HepG2 (cell line): ENCODE results near the gene POU3F1. TPM values are rescaled to one million over a fixed set of nuclear protein-coding genes. Genes with fewer than 3 reads are reported as not detected.

Experiments used
- CBX1 ChIP-seq: IDR thresholded peaks from one replicate; pipeline ENCODE4 v1.6.1; 2016; ENCODE audit warnings: antibody characterized with exemption, low read depth
- CHD2 ChIP-seq: IDR thresholded peaks from 2 replicates; pipeline ENCODE4 v1.6.1; 2011; ENCODE audit warnings: low read depth, low read length, improper control_type of control experiment
- GABPB1 ChIP-seq: IDR thresholded peaks from 2 replicates; pipeline ENCODE4 v1.6.1; 2016; ENCODE audit warnings: mild to moderate bottlenecking, missing genetic modification reagents, moderate library complexity, missing compliant biosample characterization
- HMGXB3 ChIP-seq: sonication (generic); formaldehyde crosslinking; IDR thresholded peaks from 2 replicates; pipeline ENCODE4 v1.4.0; 2020; ENCODE audit warnings: missing genetic modification reagents, borderline replicate concordance
- KLF11 ChIP-seq: IDR thresholded peaks from 2 replicates; pipeline ENCODE4 v1.6.1; 2016; ENCODE audit warnings: missing compliant biosample characterization
- MIXL1 ChIP-seq: IDR thresholded peaks from 2 replicates; pipeline ENCODE4 v1.6.1; 2016
- NKX3-1 ChIP-seq: sonication (generic); formaldehyde crosslinking; IDR thresholded peaks from 2 replicates; pipeline ENCODE4 v1.5.0; 2020; ENCODE audit warnings: missing genetic modification reagents
- RARA ChIP-seq: IDR thresholded peaks from 2 replicates; pipeline ENCODE4 v1.6.1; 2016; ENCODE audit warnings: missing genetic modification reagents, missing compliant biosample characterization
- SALL1 ChIP-seq: sonication (generic); formaldehyde crosslinking; IDR thresholded peaks from 2 replicates; pipeline ENCODE4 v1.8.0; 2022; ENCODE audit warnings: mild to moderate bottlenecking, missing genetic modification reagents
- ZEB1 ChIP-seq: IDR thresholded peaks from 2 replicates; pipeline ENCODE4 v1.6.1; 2012; ENCODE audit warnings: mild to moderate bottlenecking, low read depth, inconsistent platforms; ENCODE audit not compliant: insufficient replicate concordance
- ZNF12 ChIP-seq: sonication (generic); formaldehyde crosslinking; IDR thresholded peaks from 2 replicates; pipeline ENCODE4 v1.5.0; 2020; ENCODE audit warnings: missing genetic modification reagents
- ZNF136 ChIP-seq: sonication (generic); formaldehyde crosslinking; IDR thresholded peaks from 2 replicates; pipeline ENCODE4 v1.8.1; 2022; ENCODE audit warnings: low read depth, mild to moderate bottlenecking, moderate library complexity, missing genetic modification reagents
- ZNF280D ChIP-seq: sonication (generic); formaldehyde crosslinking; IDR thresholded peaks from 2 replicates; pipeline ENCODE4 v1.5.1; 2020; ENCODE audit warnings: mild to moderate bottlenecking, missing genetic modification reagents
- ZNF331 ChIP-seq: sonication (generic); formaldehyde crosslinking; IDR thresholded peaks from 2 replicates; pipeline ENCODE4 v1.4.0; 2020; ENCODE audit warnings: missing genetic modification reagents
- ZNF607 ChIP-seq: sonication (generic); formaldehyde crosslinking; IDR thresholded peaks from 2 replicates; pipeline ENCODE4 v1.5.1; 2020; ENCODE audit warnings: missing genetic modification reagents, mild to moderate bottlenecking, borderline replicate concordance
- ZNF672 ChIP-seq: sonication (generic); formaldehyde crosslinking; IDR thresholded peaks from 2 replicates; pipeline ENCODE4 v1.8.1; 2022; ENCODE audit warnings: missing genetic modification reagents
- ZNF781 ChIP-seq: sonication (generic); formaldehyde crosslinking; IDR thresholded peaks from 2 replicates; pipeline ENCODE4 v1.5.1; 2020; ENCODE audit warnings: borderline replicate concordance, mild to moderate bottlenecking, missing genetic modification reagents; ENCODE audit errors: not compliant biosample characterization
- polyA plus RNA-seq, 8 experiments: library from polyadenylated mRNA; depleted of rRNA in 3 of 8; stranded (reverse) in 7 of 8; unstranded in 1 of 8; fragments of >200 nt; fragmentation: Illumina TruSeq in 4 of 8; extraction: Trizol in 4 of 8; gene quantifications; 2 replicates each; pipeline versions ENCODE4 v1.2.1 to v1.2.3, GENCODE V29; 2011 to 2016; ENCODE audit warnings: low read depth in 4 of 8, missing spikeins in 1 of 8, mixed read lengths in 1 of 8; ENCODE audit not compliant: insufficient read depth in 1 of 8
- total RNA-seq, 5 experiments: library from RNA; depleted of rRNA; stranded (reverse); fragments of >200 nt; fragmentation: Illumina TruSeq; extraction: Trizol; gene quantifications; 2 replicates each; pipeline ENCODE4 v1.2.3, GENCODE V29; 2016; ENCODE audit warnings: low read depth in 1 of 5
- TF ChIP-seq, protein P1 (sequence below): sonication (generic); formaldehyde crosslinking; conservative IDR thresholded peaks from 2 replicates; pipeline ENCODE4 v1.4.0; 2020; ENCODE audit warnings: missing genetic modification reagents

The POU3F1 gene
- total and polyA plus RNA-seq, 2 of the 13 experiments (the other 11 are each of a cell fraction or from before 2014, with no cell fraction given): not detected

GRCh38 chr1:38076038-38076437, 29.4 kb upstream of the POU3F1 start (continued):
- TF ChIP-seq, protein P1, sequence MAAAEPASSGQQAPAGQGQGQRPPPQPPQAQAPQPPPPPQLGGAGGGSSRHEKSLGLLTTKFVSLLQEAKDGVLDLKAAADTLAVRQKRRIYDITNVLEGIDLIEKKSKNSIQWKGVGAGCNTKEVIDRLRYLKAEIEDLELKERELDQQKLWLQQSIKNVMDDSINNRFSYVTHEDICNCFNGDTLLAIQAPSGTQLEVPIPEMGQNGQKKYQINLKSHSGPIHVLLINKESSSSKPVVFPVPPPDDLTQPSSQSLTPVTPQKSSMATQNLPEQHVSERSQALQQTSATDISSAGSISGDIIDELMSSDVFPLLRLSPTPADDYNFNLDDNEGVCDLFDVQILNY: 0 out of 2 replicates have a peak, but pooled peaks have one; percentile 57
- TF ChIP-seq ZNF136 (CRISPR knock-in tag) (no peak), KLF11 (CRISPR knock-in tag) (peak; percentile 92; the same call in 1 of the 2 replicates), RARA (CRISPR knock-in tag) (peak; percentile 45), MIXL1 (CRISPR knock-in tag) (peak; percentile 65; the same call in 1 of the 2 replicates), GABPB1 (CRISPR knock-in tag) (no peak), ZNF672 (no peak), ZNF280D (CRISPR knock-in tag) (0 out of 2 replicates have a peak, but pooled peaks have one; percentile 47), ZNF12 (CRISPR knock-in tag) (no peak), CHD2 (peak; percentile 30; the same call in 1 of the 2 replicates), ZNF607 (peak; percentile 68; the same call in 1 of the 2 replicates), SALL1 (CRISPR knock-in tag) (peak; percentile 86), HMGXB3 (CRISPR knock-in tag) (peak; percentile 65; the same call in 1 of the 2 replicates), NKX3-1 (no peak), CBX1 (no peak), ZNF331 (peak; percentile 80), ZNF781 (CRISPR knock-in tag) (no peak), ZEB1 (no peak)
